AG09319 (cell line): Measurements from ENCODE around the gene LEFTY1.
"Not testable (repeated sequence)": the region's sequence is repeated elsewhere in the genome, so short reads cannot be mapped to it uniquely, and the experiment has no call there.

Experiments used
- DNase-seq: peaks from one replicate; pipeline ENCODE4 v3.0.0-alpha.2; 2010; ENCODE audit warnings: low read depth; ENCODE audit errors: extremely low read depth
- CTCF ChIP-seq: IDR thresholded peaks from 2 replicates; pipeline ENCODE4 v1.5.1; 2011; ENCODE audit warnings: low read depth, mild to moderate bottlenecking, inconsistent platforms, low read length, moderate library complexity

Gene LEFTY1

GRCh38 chr1:225890346-225891228 lies 1.6 kb upstream of the LEFTY1 start:
- DNase-seq: no peak

GRCh38 chr1:225889743-225890142 lies 797 bp upstream of the LEFTY1 start:
- DNase-seq: no peak
- TF ChIP-seq CTCF: no peak

More at GRCh38 chr1:225890346-225891228, 1.6 kb upstream of the LEFTY1 start:
- no peak for TF ChIP-seq CTCF

GRCh38 chr1:225888289-225888897 lies 553 bp downstream of the LEFTY1 start:
- TF ChIP-seq CTCF: no peak
- DNase-seq: no peak

- DNase-seq: not testable (repeated sequence)
Observed at GRCh38 chr1:225887554-225888288, 1.2 kb downstream of the LEFTY1 start.

GRCh38 chr1:225887030-225887314 lies 2.0 kb downstream of the LEFTY1 start:
- DNase-seq: no peak
- no peak for TF ChIP-seq CTCF

- TF ChIP-seq CTCF: no peak
- DNase-seq: no peak
Observed at GRCh38 chr1:225886159-225887029, 2.6 kb downstream of the LEFTY1 start.

- TF ChIP-seq CTCF: no peak
- no peak for DNase-seq
Observed at GRCh38 chr1:225885336-225885735, 3.6 kb downstream of the LEFTY1 start.
